Measurements from ENCODE around the gene AXIN2. TPM values are rescaled to one million over a fixed set of nuclear protein-coding genes. Genes with fewer than 3 reads are reported as not detected.

AXIN2 gene
- total RNA-seq, 4 donors from 2014 or later: 17.6 to 87.6 (median 23.8) TPM

GRCh38 chr17:65535777-65536572 is 25.5 kb downstream of the AXIN2 start:
- Histone ChIP-seq H3K36me3 (peaks cover 0 to 29% (median 13%) of the 10 kb centered on the region in 4 donors), H3K4me3 (no peak overlapping the region), H3K27ac (no peak overlapping the region), H3K27me3 (no peaks in the 10 kb centered on the region), H3K4me1 (peaks cover 17 to 36% (median 22%) of the 10 kb centered on the region in 4 donors), H3K9me3 (no peaks in the 10 kb centered on the region)
- intact Hi-C loops (cut with DNase I; ENCODE audit: low total_unique reads): no loop called here
- no peak for DNase-seq
- WGBS, 2 donors (ENCODE audit: low coverage in 1 of 2): 85 to 90% methylated on average over 8 to 17 of the region's 17 CpGs
- in situ Hi-C loops (cut with MboI; ENCODE audit: low pct_ligation_motif_present in 1 of 4, low pct_unique_long_range_greater_than_20kb in 1 of 4, low sequenced_read_pairs in 3 of 4): no loop called here
- TF ChIP-seq POLR2AphosphoS5 (IDR thresholded peaks at IDR 0.05) (no peak), CTCF (IDR thresholded peaks at IDR 0.05) (no peak), POLR2A (IDR thresholded peaks at IDR 0.05) (no peak), EP300 (IDR thresholded peaks at IDR 0.05; ENCODE audit: low read depth) (no peak)

DNA sequence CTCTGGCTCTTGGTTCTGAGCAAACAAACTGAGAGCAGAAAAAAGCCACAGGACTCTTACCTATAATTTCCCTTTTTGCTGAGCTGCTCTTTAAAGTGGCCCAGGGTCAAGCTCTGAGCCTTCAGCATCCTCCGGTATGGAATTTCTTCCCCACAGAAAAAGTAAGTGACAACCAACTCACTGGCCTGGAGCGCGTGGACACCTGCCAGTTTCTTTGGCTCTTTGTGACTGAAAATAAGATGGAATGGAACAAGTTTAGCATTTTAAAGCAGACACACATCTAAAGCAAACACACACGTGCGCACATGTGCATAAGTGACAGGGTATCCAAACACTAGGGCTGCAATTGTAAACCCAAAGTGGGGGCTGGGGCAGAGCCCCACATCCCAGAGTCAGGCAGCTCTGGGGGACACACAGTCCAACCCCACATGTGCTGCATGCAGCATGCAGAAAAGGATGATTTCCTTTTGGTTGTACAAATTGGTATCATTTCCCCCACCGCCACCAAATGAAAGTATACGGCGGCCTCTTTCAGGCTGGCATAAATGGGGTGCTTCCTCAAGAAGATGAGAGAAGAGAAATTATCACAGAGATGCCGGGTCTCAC is 27.5 kb downstream of the AXIN2 start:
- Histone ChIP-seq H3K36me3 (peaks cover 0 to 26% (median 11%) of the 10 kb centered on the region in 4 donors), H3K4me3 (no peak overlapping the region), H3K9me3 (no peaks in the 10 kb centered on the region), H3K4me1 (peaks cover 20 to 35% (median 24%) of the 10 kb centered on the region in 4 donors), H3K27ac (no peak overlapping the region), H3K27me3 (no peaks in the 10 kb centered on the region)
- WGBS, 2 donors (ENCODE audit: low coverage in 1 of 2): 85% methylated on average over 9 of the region's 9 CpGs; no CpG with 5 or more reads in 1 of the 2 donors
- intact Hi-C loops (cut with DNase I; ENCODE audit: low total_unique reads): no loop called here
- no peak for TF ChIP-seq CTCF (IDR thresholded peaks at IDR 0.05)
- in situ Hi-C loops (cut with MboI; ENCODE audit: low pct_ligation_motif_present in 1 of 4, low pct_unique_long_range_greater_than_20kb in 1 of 4, low sequenced_read_pairs in 3 of 4): no loop called here
- no peak for DNase-seq

GRCh38 chr17:65533056-65533745 is 28.2 kb downstream of the AXIN2 start:
- Histone ChIP-seq H3K9me3 (no peaks in the 10 kb centered on the region), H3K27ac (peak overlapping the region in 1 of 4 donors; percentile 44), H3K36me3 (peaks cover 0 to 26% (median 11%) of the 10 kb centered on the region in 4 donors), H3K27me3 (no peaks in the 10 kb centered on the region), H3K4me1 (peaks cover 20 to 32% (median 24%) of the 10 kb centered on the region in 4 donors), H3K4me3 (no peak overlapping the region)
- DNase-seq: no peak
- TF ChIP-seq EP300 (IDR thresholded peaks at IDR 0.05; ENCODE audit: low read depth) (no peak), POLR2AphosphoS5 (IDR thresholded peaks at IDR 0.05) (no peak), CTCF (IDR thresholded peaks at IDR 0.05) (no peak), POLR2A (IDR thresholded peaks at IDR 0.05) (no peak)
- in situ Hi-C loops (cut with MboI; ENCODE audit: low pct_ligation_motif_present in 1 of 4, low pct_unique_long_range_greater_than_20kb in 1 of 4, low sequenced_read_pairs in 3 of 4) (no loop called here), intact Hi-C loops (cut with DNase I; ENCODE audit: low total_unique reads) (no loop called here)
- WGBS, 2 donors (ENCODE audit: low coverage in 1 of 2): 70% methylated on average over 13 of the region's 13 CpGs; no CpG with 5 or more reads in 1 of the 2 donors
